Spleen (tissue), 11 donors: ENCODE results near the gene C9. TPM values are rescaled to one million over a fixed set of nuclear protein-coding genes. Genes with fewer than 3 reads are reported as not detected.
A peak's percentile ranks its signal among the peaks of the same experiment; 100 is the strongest.

ENCODE experiments used
- DNase-seq: peaks from one replicate; pipeline ENCODE4 v3.0.0-alpha.2; 2020
- H3K27ac ChIP-seq, 8 donors: fragments of 200-600 bp; sonication (generic) in 7 of 8; 1 replicate in 4 of 8; 2 replicates in 4 of 8; pipeline versions ENCODE4 v1.5.0 to v1.8.0; 2016 to 2021; ENCODE audit warnings: inconsistent platforms in 4 of 8, mild to moderate bottlenecking in 4 of 8, moderate library complexity in 1 of 8
- H3K27me3 ChIP-seq, 7 donors: fragments of 200-600 bp; sonication (generic) in 6 of 7; replicated peaks in 1 of 7; 1 replicate in 4 of 7; 2 replicates in 3 of 7; pipeline versions ENCODE4 v1.5.0 to v1.8.0; 2016 to 2021; ENCODE audit warnings: inconsistent platforms in 3 of 7, mild to moderate bottlenecking in 1 of 7
- H3K36me3 ChIP-seq, 6 donors: fragments of 200-600 bp; sonication (generic) in 5 of 6; 1 replicate in 4 of 6; 2 replicates in 2 of 6; pipeline versions ENCODE4 v1.5.0 to v1.8.0; 2016 to 2021; ENCODE audit warnings: inconsistent platforms in 2 of 6
- H3K4me1 ChIP-seq, 6 donors: fragments of 200-600 bp; sonication (generic) in 5 of 6; 1 replicate in 3 of 6; 2 replicates in 3 of 6; pipeline versions ENCODE4 v1.5.0 to v1.8.0; 2016 to 2021; ENCODE audit warnings: inconsistent platforms in 3 of 6
- H3K4me3 ChIP-seq, 8 donors: fragments of 200-600 bp; sonication (generic) in 7 of 8; 1 replicate in 4 of 8; 2 replicates in 4 of 8; pipeline versions ENCODE4 v1.5.0 to v1.8.0; 2016 to 2021; ENCODE audit warnings: inconsistent platforms in 4 of 8, mild to moderate bottlenecking in 4 of 8, moderate library complexity in 2 of 8
- H3K9me3 ChIP-seq, 8 donors: fragments of 200-600 bp; sonication (generic) in 7 of 8; 1 replicate in 4 of 8; 2 replicates in 4 of 8; pipeline versions ENCODE4 v1.5.0 to v1.8.0; 2016 to 2021; ENCODE audit warnings: inconsistent platforms in 4 of 8
- POLR2A ChIP-seq, 3 donors: fragments of 450-650 bp; IDR thresholded peaks; one replicate each; pipeline ENCODE4 v1.5.1; 2017; ENCODE audit warnings: antibody characterized with exemption in 3 of 3, mild to moderate bottlenecking in 1 of 3
- POLR2AphosphoS5 ChIP-seq, 3 donors: sonication (generic); formaldehyde crosslinking; IDR thresholded peaks; one replicate each; pipeline ENCODE4 v1.5.1; 2017; ENCODE audit warnings: antibody characterized with exemption in 3 of 3
- WGBS, 5 donors: extraction: QIAGEN DNeasy Blood & Tissue Kit in 3 of 5; methylation state at CpG; one replicate each; pipeline versions ENCODE4 v1.1.5 to v1.1.7; 2013 to 2018; 5-methylcytosine and 5-hydroxymethylcytosine counted together
- intact Hi-C: fragments of 100-400 bp; cut with DNase I; formaldehyde crosslinking; loops from one replicate; pipeline ENCODE4 v1.15.0; 2023; ENCODE audit warnings: low total_unique reads
- polyA plus RNA-seq, 3 donors: library from polyadenylated mRNA; stranded (reverse); fragments of 200-250 nt; gene quantifications; one replicate each; pipeline ENCODE4 v1.2.1, GENCODE V29; 2013
- total RNA-seq, 7 donors: library from RNA; depleted of rRNA in 3 of 7; stranded (reverse); fragments of >200 nt in 3 of 7; fragmentation: NEBNext Ultra II Directional in 4 of 7; extraction: Animal tissue kit (Norgen Biotek cat#: 25700) in 4 of 7; gene quantifications; one replicate each; pipeline versions ENCODE4 v1.1.0 to v1.2.1, GENCODE V29; 2016 to 2021
- TF ChIP-seq, protein P1 (sequence below), 11 experiments: fragments of 200-600 bp in 7 of 11; fragments of 450-650 bp in 4 of 11; sonication (generic) in 4 of 11; IDR thresholded peaks in 8 of 11; conservative IDR thresholded peaks in 3 of 11; 1 replicate in 7 of 11; 2 replicates in 4 of 11; pipeline versions ENCODE4 v1.4.0 to v1.8.0; 2016 to 2021; ENCODE audit warnings: antibody characterized with exemption in 11 of 11, inconsistent platforms in 4 of 11, mild to moderate bottlenecking in 1 of 11
- donor health status: healthy with polysubstance abuse.
- donor health status: DM: no; HTN: no; CAD: no; lungs with moderate emphysema.
- donor health status: DM: no; HTN: no; CAD: no.
- donor health status: Bipolar disorder and iron deficiency.
- donor health status: healthy.
- donor health status: DM: no; HTN: no; CAD: no.
- donor health status: DM: yes; HTN: yes; CAD: no.

Gene C9
- total and polyA plus RNA-seq, 10 donors: 0.55 TPM; not detected in 9

DNA sequence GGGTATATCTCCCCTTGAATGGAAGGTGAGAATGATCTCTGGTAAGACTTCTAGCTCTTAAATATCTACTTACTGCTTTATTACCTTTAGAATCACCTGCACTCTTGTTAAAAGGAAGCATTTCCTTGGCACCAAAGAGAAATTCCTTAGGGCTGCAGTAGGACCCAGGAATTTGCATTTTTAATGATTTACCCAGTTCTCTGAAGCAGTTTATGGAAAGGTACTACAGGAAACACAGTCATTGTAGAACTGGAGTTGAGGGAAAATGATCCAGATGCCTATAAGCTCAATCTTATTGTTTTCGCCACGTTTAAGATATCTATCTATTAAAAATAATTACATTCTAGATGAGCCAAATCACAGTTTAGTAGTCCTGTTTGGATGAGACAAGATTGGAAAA is 9.5 kb upstream of the C9 start:
- no peaks in the 10 kb centered on the region for H3K9me3 ChIP-seq
- peaks cover 0 to 86% (median 27%) of the 10 kb centered on the region in 6 donors for H3K36me3 ChIP-seq
- TF ChIP-seq POLR2AphosphoS5 (IDR thresholded peaks at IDR 0.05) (no peak), POLR2A (IDR thresholded peaks at IDR 0.05) (no peak)
- TF ChIP-seq, protein P1, sequence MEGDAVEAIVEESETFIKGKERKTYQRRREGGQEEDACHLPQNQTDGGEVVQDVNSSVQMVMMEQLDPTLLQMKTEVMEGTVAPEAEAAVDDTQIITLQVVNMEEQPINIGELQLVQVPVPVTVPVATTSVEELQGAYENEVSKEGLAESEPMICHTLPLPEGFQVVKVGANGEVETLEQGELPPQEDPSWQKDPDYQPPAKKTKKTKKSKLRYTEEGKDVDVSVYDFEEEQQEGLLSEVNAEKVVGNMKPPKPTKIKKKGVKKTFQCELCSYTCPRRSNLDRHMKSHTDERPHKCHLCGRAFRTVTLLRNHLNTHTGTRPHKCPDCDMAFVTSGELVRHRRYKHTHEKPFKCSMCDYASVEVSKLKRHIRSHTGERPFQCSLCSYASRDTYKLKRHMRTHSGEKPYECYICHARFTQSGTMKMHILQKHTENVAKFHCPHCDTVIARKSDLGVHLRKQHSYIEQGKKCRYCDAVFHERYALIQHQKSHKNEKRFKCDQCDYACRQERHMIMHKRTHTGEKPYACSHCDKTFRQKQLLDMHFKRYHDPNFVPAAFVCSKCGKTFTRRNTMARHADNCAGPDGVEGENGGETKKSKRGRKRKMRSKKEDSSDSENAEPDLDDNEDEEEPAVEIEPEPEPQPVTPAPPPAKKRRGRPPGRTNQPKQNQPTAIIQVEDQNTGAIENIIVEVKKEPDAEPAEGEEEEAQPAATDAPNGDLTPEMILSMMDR (IDR thresholded peaks at IDR 0.05 in 8 of 11, conservative IDR thresholded peaks at IDR 0.05 in 3 of 11): no peak
- DNase-seq: no peak
- no peak overlapping the region for H3K27ac ChIP-seq
- no peaks in the 10 kb centered on the region for H3K4me1 ChIP-seq
- no peaks in the 10 kb centered on the region for H3K27me3 ChIP-seq
- H3K4me3 ChIP-seq: no peak overlapping the region
- WGBS, 5 donors: 90 to 95% (median 92%) methylated on average over 2 of the region's 2 CpGs
- intact Hi-C loops: no loop called here

GRCh38 chr5:39371367-39371635 is 7.0 kb upstream of the C9 start:
- 72 to 92% (median 83%) methylated on average over 3 of the region's 3 CpGs for WGBS, 5 donors
- H3K9me3 ChIP-seq: no peaks in the 10 kb centered on the region
- H3K27me3 ChIP-seq: no peaks in the 10 kb centered on the region
- TF ChIP-seq, protein P1 (IDR thresholded peaks at IDR 0.05 in 8 of 11, conservative IDR thresholded peaks at IDR 0.05 in 3 of 11): no peak
- TF ChIP-seq POLR2A (IDR thresholded peaks at IDR 0.05) (no peak), POLR2AphosphoS5 (IDR thresholded peaks at IDR 0.05) (no peak)
- H3K36me3 ChIP-seq: peaks cover 0 to 64% (median 25%) of the 10 kb centered on the region in 6 donors
- H3K4me3 ChIP-seq: no peak overlapping the region
- H3K27ac ChIP-seq: no peak overlapping the region
- H3K4me1 ChIP-seq: no peaks in the 10 kb centered on the region
- intact Hi-C loops: no loop called here
- no peak for DNase-seq

- Histone ChIP-seq H3K9me3 (no peaks in the 10 kb centered on the region), H3K4me1 (no peaks in the 10 kb centered on the region), H3K27me3 (no peaks in the 10 kb centered on the region), H3K27ac (no peak overlapping the region), H3K4me3 (no peak overlapping the region), H3K36me3 (peaks cover 0 to 58% (median 22%) of the 10 kb centered on the region in 6 donors)
- TF ChIP-seq POLR2AphosphoS5 (IDR thresholded peaks at IDR 0.05) (peak in 1 of 3 donors; percentile 10), POLR2A (IDR thresholded peaks at IDR 0.05) (no peak)
- TF ChIP-seq, protein P1 (IDR thresholded peaks at IDR 0.05 in 8 of 11, conservative IDR thresholded peaks at IDR 0.05 in 3 of 11): no peak
- WGBS, 5 donors: 73 to 86% (median 76%) methylated on average over 10 of the region's 10 CpGs
- DNase-seq: no peak
- intact Hi-C loops: no loop called here
These were observed 6.5 kb upstream of the C9 start for GRCh38 chr5:39370555-39371366.

- H3K9me3 ChIP-seq: no peaks in the 10 kb centered on the region
- no peak overlapping the region for H3K4me3 ChIP-seq
- no peaks in the 10 kb centered on the region for H3K4me1 ChIP-seq
- WGBS, 5 donors: 88 to 91% (median 89%) methylated on average over 5 of the region's 5 CpGs
- DNase-seq: no peak
- intact Hi-C loops: no loop called here
- peaks cover 0 to 43% (median 16%) of the 10 kb centered on the region in 6 donors for H3K36me3 ChIP-seq
- H3K27ac ChIP-seq: no peak overlapping the region
- TF ChIP-seq, protein P1 (IDR thresholded peaks at IDR 0.05 in 8 of 11, conservative IDR thresholded peaks at IDR 0.05 in 3 of 11): no peak
- TF ChIP-seq POLR2A (IDR thresholded peaks at IDR 0.05) (no peak), POLR2AphosphoS5 (IDR thresholded peaks at IDR 0.05) (no peak)
- no peaks in the 10 kb centered on the region for H3K27me3 ChIP-seq
These were observed 5.0 kb upstream of the C9 start for GRCh38 chr5:39369123-39369815.
